HEK293 (cell line): ENCODE data around the gene SH3GL1.
A peak's percentile ranks its signal among the peaks of the same experiment; 100 is the strongest.

Experiments used
- CTCF ChIA-PET: fragments of 350-600 bp; formaldehyde crosslinking; extraction: SDS; loops from one replicate; lab custom pipeline; 2021; ENCODE audit warnings: antibody characterized with exemption; lab: Yijun Ruan, JAX
- POLR2A ChIA-PET: fragments of 300-600 bp; formaldehyde crosslinking; extraction: SDS; loops from one replicate; lab custom pipeline; 2020; ENCODE audit warnings: antibody characterized with exemption, inconsistent platforms; lab: Yijun Ruan, JAX
- H3K27ac ChIP-seq: fragments of 200-500 bp; sonication (Bioruptor generic); 2 replicates; pipeline ENCODE4 v1.5.1; 2014; ENCODE audit warnings: low read depth, low read length, control low read depth, inconsistent platforms; ENCODE audit errors: extremely low read depth
- H3K36me3 ChIP-seq, 2 experiments: fragments of 200-500 bp in 1 of 2; sonication (Bioruptor generic) in 1 of 2; 1 replicate in 1 of 2; 2 replicates in 1 of 2; pipeline ENCODE4 v1.5.1; 2014 to 2017; ENCODE audit warnings: inconsistent platforms in 2 of 2, low read length in 2 of 2; ENCODE audit not compliant: control insufficient read depth in 2 of 2, insufficient read depth in 1 of 2
- H3K4me1 ChIP-seq: fragments of 200-500 bp; sonication (Bioruptor generic); 2 replicates; pipeline ENCODE4 v1.5.1; 2014; ENCODE audit warnings: mild to moderate bottlenecking, low read length, inconsistent platforms; ENCODE audit not compliant: control insufficient read depth, insufficient read depth
- H3K4me3 ChIP-seq: 2 replicates; pipeline ENCODE4 v1.5.1; 2011; ENCODE audit warnings: low read depth, mild to moderate bottlenecking, control low read depth, low read length, moderate library complexity
- H3K9me3 ChIP-seq: fragments of 200-500 bp; sonication (Bioruptor generic); 2 replicates; pipeline ENCODE4 v1.5.1; 2014; ENCODE audit warnings: low read depth, low read length, inconsistent platforms; ENCODE audit not compliant: control insufficient read depth, insufficient read depth
- BCL11B ChIP-seq: fragments of 450-650 bp; formaldehyde crosslinking; IDR thresholded peaks from 2 replicates; pipeline ENCODE4 v1.5.1; 2016; ENCODE audit warnings: low read depth, missing biosample characterization, missing genetic modification characterization
- OVOL3 ChIP-seq: fragments of 450-650 bp; formaldehyde crosslinking; IDR thresholded peaks from 2 replicates; pipeline ENCODE4 v1.5.1; 2016; ENCODE audit warnings: missing biosample characterization, missing genetic modification characterization
- ZIC2 ChIP-seq: fragments of 450-650 bp; formaldehyde crosslinking; IDR thresholded peaks from 2 replicates; pipeline ENCODE4 v1.5.1; 2016; ENCODE audit warnings: missing biosample characterization, missing genetic modification characterization
- ZNF221 ChIP-seq: fragments of 450-650 bp; formaldehyde crosslinking; IDR thresholded peaks from 2 replicates; pipeline ENCODE4 v1.5.1; 2017; ENCODE audit warnings: missing biosample characterization, missing genetic modification characterization, borderline replicate concordance
- ZNF223 ChIP-seq: fragments of 450-650 bp; formaldehyde crosslinking; IDR thresholded peaks from 2 replicates; pipeline ENCODE4 v1.5.1; 2016; ENCODE audit warnings: missing biosample characterization, missing genetic modification characterization
- ZNF423 ChIP-seq: fragments of 450-650 bp; formaldehyde crosslinking; IDR thresholded peaks from 2 replicates; pipeline ENCODE4 v1.5.1; 2016; ENCODE audit warnings: missing biosample characterization, missing genetic modification characterization
- ZNF433 ChIP-seq: fragments of 450-650 bp; formaldehyde crosslinking; IDR thresholded peaks from 2 replicates; pipeline ENCODE4 v1.5.1; 2016; ENCODE audit warnings: missing biosample characterization, missing genetic modification characterization, low read depth
- ZNF510 ChIP-seq: fragments of 450-650 bp; formaldehyde crosslinking; IDR thresholded peaks from 2 replicates; pipeline ENCODE4 v1.5.1; 2018; ENCODE audit warnings: mild to moderate bottlenecking, missing genetic modification characterization, missing biosample characterization; ENCODE audit not compliant: insufficient replicate concordance
- ZNF530 ChIP-seq: fragments of 450-650 bp; formaldehyde crosslinking; IDR thresholded peaks from 2 replicates; pipeline ENCODE4 v1.5.1; 2016; ENCODE audit warnings: low read depth, missing biosample characterization, missing genetic modification characterization
- ZNF600 ChIP-seq: fragments of 450-650 bp; formaldehyde crosslinking; IDR thresholded peaks from 2 replicates; pipeline ENCODE4 v1.5.1; 2016; ENCODE audit warnings: missing biosample characterization, missing genetic modification characterization
- ZNF621 ChIP-seq: fragments of 450-650 bp; formaldehyde crosslinking; IDR thresholded peaks from 2 replicates; pipeline ENCODE4 v1.5.1; 2017; ENCODE audit warnings: missing biosample characterization, missing genetic modification characterization
- ZNF624 ChIP-seq: fragments of 450-650 bp; formaldehyde crosslinking; IDR thresholded peaks from 2 replicates; pipeline ENCODE4 v1.5.1; 2017; ENCODE audit warnings: missing biosample characterization, missing genetic modification characterization
- ZNF658 ChIP-seq: fragments of 450-650 bp; formaldehyde crosslinking; IDR thresholded peaks from 2 replicates; pipeline ENCODE4; 2016; ENCODE audit warnings: missing biosample characterization, missing genetic modification characterization
- ZNF670 ChIP-seq: fragments of 450-650 bp; formaldehyde crosslinking; IDR thresholded peaks from 2 replicates; pipeline ENCODE4 v1.5.1; 2016; ENCODE audit warnings: missing biosample characterization, missing genetic modification characterization, low read depth
- ZSCAN23 ChIP-seq: fragments of 450-650 bp; formaldehyde crosslinking; IDR thresholded peaks from 2 replicates; pipeline ENCODE4 v1.5.1; 2016; ENCODE audit warnings: missing biosample characterization, missing genetic modification characterization
- TF ChIP-seq, protein P1 (sequence below): fragments of 450-650 bp; formaldehyde crosslinking; IDR thresholded peaks from 2 replicates; pipeline ENCODE4 v1.5.1; 2017; ENCODE audit warnings: missing biosample characterization, missing genetic modification characterization
- TF ChIP-seq, protein P2 (sequence below): fragments of 450-650 bp; IDR thresholded peaks from 2 replicates; pipeline ENCODE4 v1.5.1; 2018; ENCODE audit warnings: missing biosample characterization, missing genetic modification characterization

SH3GL1 gene

GRCh38 chr19:4389511-4390016 is 10.8 kb downstream of the SH3GL1 start (continued):
- TF ChIP-seq ZNF670 (tag by site-specific recombination): no peak

DNA sequence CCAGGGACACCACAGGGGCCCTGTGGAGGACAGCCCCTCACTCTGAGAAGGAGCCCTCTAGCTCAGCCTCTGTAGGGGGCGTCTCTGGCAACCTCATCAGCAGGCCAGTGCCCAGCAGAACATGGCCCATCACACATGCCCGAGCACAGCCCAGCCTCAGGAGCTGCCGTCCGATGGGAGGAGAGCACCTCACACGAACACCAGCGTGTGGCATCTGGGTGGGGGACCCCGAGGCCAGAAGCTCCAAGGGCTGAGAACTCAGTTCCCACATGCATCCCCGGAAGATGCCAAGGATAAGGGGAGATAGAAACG is 11.3 kb downstream of the SH3GL1 start:
- peaks cover 0 to 22% of the 10 kb centered on the region in 2 experiments; a peak in 2 of 3 replicates for H3K36me3 ChIP-seq

GRCh38 chr19:4388337-4389063 is 11.8 kb downstream of the SH3GL1 start:
- no peak overlapping the region for H3K4me3 ChIP-seq
- H3K36me3 ChIP-seq: peaks cover 0 to 27% of the 10 kb centered on the region in 2 experiments; a peak in 2 of 3 replicates
- peaks cover 13% of the 10 kb centered on the region for H3K4me1 ChIP-seq
- no peak overlapping the region for H3K27ac ChIP-seq
- TF ChIP-seq ZNF510: no peak
- TF ChIP-seq BCL11B: no peak
- TF ChIP-seq ZIC2 (tag by site-specific recombination): peak; percentile 37; the same call in 1 of the 2 replicates
- no peaks in the 10 kb centered on the region for H3K9me3 ChIP-seq
- ChIA-PET POLR2A (no interaction called here), CTCF (interaction anchor here (0.9 to 3.0 kb wide), 3 partner anchors 12 to 36 kb away, joined by 3 to 14 read pairs (median 5); partner anchors contain the start of gene SH3GL1)

More for the DNA sequence above, 11.3 kb downstream of the SH3GL1 start:
- H3K4me1 ChIP-seq: peaks cover 13% of the 10 kb centered on the region
- H3K9me3 ChIP-seq: no peaks in the 10 kb centered on the region
- ChIA-PET POLR2A (no interaction called here), CTCF (interaction anchor here (0.9 to 3.0 kb wide), 2 partner anchors 11 to 36 kb away, joined by 3 to 14 read pairs; partner anchors contain the start of gene SH3GL1)
- TF ChIP-seq ZNF433 (no peak), ZNF621 (tag by site-specific recombination) (no peak), OVOL3 (no peak), ZNF600 (no peak), ZNF658 (tag by site-specific recombination) (no peak), ZNF624 (tag by site-specific recombination) (no peak), ZNF530 (tag by site-specific recombination) (no peak), ZSCAN23 (tag by site-specific recombination) (no peak), ZNF223 (tag by site-specific recombination) (no peak), ZNF423 (no peak), ZNF221 (no peak)
- TF ChIP-seq, protein P1, sequence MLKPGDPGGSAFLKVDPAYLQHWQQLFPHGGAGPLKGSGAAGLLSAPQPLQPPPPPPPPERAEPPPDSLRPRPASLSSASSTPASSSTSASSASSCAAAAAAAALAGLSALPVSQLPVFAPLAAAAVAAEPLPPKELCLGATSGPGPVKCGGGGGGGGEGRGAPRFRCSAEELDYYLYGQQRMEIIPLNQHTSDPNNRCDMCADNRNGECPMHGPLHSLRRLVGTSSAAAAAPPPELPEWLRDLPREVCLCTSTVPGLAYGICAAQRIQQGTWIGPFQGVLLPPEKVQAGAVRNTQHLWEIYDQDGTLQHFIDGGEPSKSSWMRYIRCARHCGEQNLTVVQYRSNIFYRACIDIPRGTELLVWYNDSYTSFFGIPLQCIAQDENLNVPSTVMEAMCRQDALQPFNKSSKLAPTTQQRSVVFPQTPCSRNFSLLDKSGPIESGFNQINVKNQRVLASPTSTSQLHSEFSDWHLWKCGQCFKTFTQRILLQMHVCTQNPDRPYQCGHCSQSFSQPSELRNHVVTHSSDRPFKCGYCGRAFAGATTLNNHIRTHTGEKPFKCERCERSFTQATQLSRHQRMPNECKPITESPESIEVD (tag by site-specific recombination): no peak
- TF ChIP-seq, protein P2, sequence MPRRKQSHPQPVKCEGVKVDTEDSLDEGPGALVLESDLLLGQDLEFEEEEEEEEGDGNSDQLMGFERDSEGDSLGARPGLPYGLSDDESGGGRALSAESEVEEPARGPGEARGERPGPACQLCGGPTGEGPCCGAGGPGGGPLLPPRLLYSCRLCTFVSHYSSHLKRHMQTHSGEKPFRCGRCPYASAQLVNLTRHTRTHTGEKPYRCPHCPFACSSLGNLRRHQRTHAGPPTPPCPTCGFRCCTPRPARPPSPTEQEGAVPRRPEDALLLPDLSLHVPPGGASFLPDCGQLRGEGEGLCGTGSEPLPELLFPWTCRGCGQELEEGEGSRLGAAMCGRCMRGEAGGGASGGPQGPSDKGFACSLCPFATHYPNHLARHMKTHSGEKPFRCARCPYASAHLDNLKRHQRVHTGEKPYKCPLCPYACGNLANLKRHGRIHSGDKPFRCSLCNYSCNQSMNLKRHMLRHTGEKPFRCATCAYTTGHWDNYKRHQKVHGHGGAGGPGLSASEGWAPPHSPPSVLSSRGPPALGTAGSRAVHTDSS: no peak
- no peak overlapping the region for H3K27ac ChIP-seq
- H3K4me3 ChIP-seq: no peak overlapping the region
